HepG2 (cell line): ENCODE data around the gene MYO16.

ENCODE experiments used
- CTCF ChIP-seq: sonication (generic); formaldehyde crosslinking; IDR thresholded peaks from 2 replicates; pipeline ENCODE4 v1.5.0; 2020; ENCODE audit warnings: mild to moderate bottlenecking, missing genetic modification reagents, moderate library complexity
- JUN ChIP-seq: sonication (generic); formaldehyde crosslinking; IDR thresholded peaks from 2 replicates; pipeline ENCODE4 v1.4.0; 2020; ENCODE audit warnings: mild to moderate bottlenecking, missing genetic modification reagents
- NBN ChIP-seq: fragments of 450-650 bp; conservative IDR thresholded peaks from 2 replicates; pipeline ENCODE4 v1.6.1; 2017
- SMAD1 ChIP-seq: sonication (generic); formaldehyde crosslinking; IDR thresholded peaks from 2 replicates; pipeline ENCODE4 v1.4.0; 2020; ENCODE audit warnings: missing genetic modification reagents, low read depth, mild to moderate bottlenecking, borderline replicate concordance
- TERF1 ChIP-seq: sonication (generic); formaldehyde crosslinking; IDR thresholded peaks from 2 replicates; pipeline ENCODE4 v1.8.0; 2022; ENCODE audit warnings: mild to moderate bottlenecking, missing genetic modification reagents, moderate library complexity
- ZBTB49 ChIP-seq: sonication (generic); formaldehyde crosslinking; IDR thresholded peaks from 2 replicates; pipeline ENCODE4 v1.4.0; 2020; ENCODE audit warnings: missing genetic modification reagents, borderline replicate concordance

GRCh38 chr13:108927615-108928014 lies 298.2 kb downstream of the MYO16 start:
- TF ChIP-seq SMAD1 (CRISPR knock-in tag): no peak
- no peak for TF ChIP-seq JUN (CRISPR knock-in tag)
- TF ChIP-seq NBN: no peak
- TF ChIP-seq ZBTB49: no peak
- no peak for TF ChIP-seq CTCF (CRISPR knock-in tag)
- no peak for TF ChIP-seq TERF1 (CRISPR knock-in tag)
